SU-DHL-6 (cell line): ENCODE results near the gene CNTN4.

Experiments used
- H2AFZ ChIP-seq: fragments of 200-600 bp; sonication (generic); 2 replicates; pipeline ENCODE4 v1.6.1; 2014; ENCODE audit warnings: low read depth, mild to moderate bottlenecking, moderate library complexity, mixed read lengths, antibody characterized with exemption, low read length; ENCODE audit not compliant: severe bottlenecking
- H3F3A ChIP-seq: fragments of 200-600 bp; shearing (Covaris generic); 2 replicates; pipeline ENCODE4 v1.6.0; 2016; ENCODE audit warnings: antibody characterized with exemption, mild to moderate bottlenecking; ENCODE audit not compliant: insufficient read depth
- H3K27ac ChIP-seq: fragments of 200-600 bp; sonication (generic); 2 replicates; pipeline ENCODE4 v1.5.1; 2016; ENCODE audit warnings: low read depth, mild to moderate bottlenecking, low read length, moderate library complexity, mixed read lengths
- H3K27me3 ChIP-seq: fragments of 200-600 bp; sonication (generic), shearing (Covaris generic); 2 replicates; pipeline ENCODE4 v1.6.0; 2014; ENCODE audit warnings: mild to moderate bottlenecking, low read length
- H3K36me3 ChIP-seq: fragments of 200-600 bp; sonication (generic); 2 replicates; pipeline ENCODE4 v1.6.1; 2014; ENCODE audit warnings: mild to moderate bottlenecking, low read length, mixed read lengths
- H3K4me2 ChIP-seq: fragments of 300-600, 200-600 bp; shearing (Covaris generic), sonication (generic); 2 replicates; pipeline ENCODE4 v1.6.0; 2014; ENCODE audit warnings: low read length, low read depth, mild to moderate bottlenecking; ENCODE audit not compliant: poor library complexity, severe bottlenecking
- H3K4me3 ChIP-seq: fragments of 200-600 bp; sonication (generic); 2 replicates; pipeline ENCODE4 v1.5.1; 2014; ENCODE audit warnings: antibody characterized with exemption, low read length, mild to moderate bottlenecking, mixed read lengths; ENCODE audit not compliant: insufficient read depth, poor library complexity, severe bottlenecking
- H3K79me2 ChIP-seq: fragments of 200-600 bp; sonication (generic); 2 replicates; pipeline ENCODE4 v1.6.1; 2014; ENCODE audit warnings: mild to moderate bottlenecking, low read length, moderate library complexity; ENCODE audit not compliant: insufficient read depth
- H3K9ac ChIP-seq: fragments of 200-600 bp; sonication (generic); 2 replicates; pipeline ENCODE4 v1.7.0; 2014; ENCODE audit warnings: mild to moderate bottlenecking, low read length
- H3K9me2 ChIP-seq: fragments of 200-600 bp; sonication (generic); replicated peaks from 2 replicates; pipeline ENCODE4 v1.6.1; 2014; ENCODE audit warnings: low read length; ENCODE audit not compliant: insufficient read depth
- H3K9me3 ChIP-seq: fragments of 200-600 bp; sonication (generic); 2 replicates; pipeline ENCODE4 v1.6.1; 2014; ENCODE audit warnings: low read length, mixed read lengths; ENCODE audit not compliant: insufficient read depth
- H4K20me1 ChIP-seq: fragments of 200-600 bp; sonication (generic); 2 replicates; pipeline ENCODE4 v1.6.1; 2014; ENCODE audit warnings: low read depth, mild to moderate bottlenecking, antibody characterized with exemption, low read length, moderate library complexity, mixed read lengths
- EZH2phosphoT487 ChIP-seq: fragments of 200-600 bp; sonication (generic), shearing (Covaris generic); conservative IDR thresholded peaks from 2 replicates; pipeline ENCODE4 v1.6.1; 2018; ENCODE audit warnings: mild to moderate bottlenecking, antibody characterized with exemption, low read length, moderate library complexity, mixed read lengths
- TF ChIP-seq, protein P1 (sequence below): fragments of 200-600 bp; sonication (generic); IDR thresholded peaks from one replicate; pipeline ENCODE4 v1.5.1; 2017; ENCODE audit warnings: antibody characterized with exemption, mild to moderate bottlenecking, low read length, moderate library complexity; ENCODE audit not compliant: insufficient read depth, poor library complexity, severe bottlenecking

The CNTN4 gene

GRCh38 chr3:2861120-2861519, 762.5 kb downstream of the CNTN4 start:
- Histone ChIP-seq H3K27ac (no peak overlapping the region), H2AFZ (no peak overlapping the region), H3K27me3 (no peaks in the 10 kb centered on the region), H3K79me2 (no peaks in the 10 kb centered on the region), H3K4me2 (no peak overlapping the region), H3K9ac (no peak overlapping the region), H3K9me2 (no peaks in the 10 kb centered on the region), H3K4me3 (no peak overlapping the region), H3K36me3 (no peaks in the 10 kb centered on the region), H3K9me3 (no peaks in the 10 kb centered on the region), H3F3A (no peaks in the 10 kb centered on the region), H4K20me1 (no peaks in the 10 kb centered on the region)
- TF ChIP-seq, protein P1, sequence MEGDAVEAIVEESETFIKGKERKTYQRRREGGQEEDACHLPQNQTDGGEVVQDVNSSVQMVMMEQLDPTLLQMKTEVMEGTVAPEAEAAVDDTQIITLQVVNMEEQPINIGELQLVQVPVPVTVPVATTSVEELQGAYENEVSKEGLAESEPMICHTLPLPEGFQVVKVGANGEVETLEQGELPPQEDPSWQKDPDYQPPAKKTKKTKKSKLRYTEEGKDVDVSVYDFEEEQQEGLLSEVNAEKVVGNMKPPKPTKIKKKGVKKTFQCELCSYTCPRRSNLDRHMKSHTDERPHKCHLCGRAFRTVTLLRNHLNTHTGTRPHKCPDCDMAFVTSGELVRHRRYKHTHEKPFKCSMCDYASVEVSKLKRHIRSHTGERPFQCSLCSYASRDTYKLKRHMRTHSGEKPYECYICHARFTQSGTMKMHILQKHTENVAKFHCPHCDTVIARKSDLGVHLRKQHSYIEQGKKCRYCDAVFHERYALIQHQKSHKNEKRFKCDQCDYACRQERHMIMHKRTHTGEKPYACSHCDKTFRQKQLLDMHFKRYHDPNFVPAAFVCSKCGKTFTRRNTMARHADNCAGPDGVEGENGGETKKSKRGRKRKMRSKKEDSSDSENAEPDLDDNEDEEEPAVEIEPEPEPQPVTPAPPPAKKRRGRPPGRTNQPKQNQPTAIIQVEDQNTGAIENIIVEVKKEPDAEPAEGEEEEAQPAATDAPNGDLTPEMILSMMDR = no peak
- TF ChIP-seq EZH2phosphoT487 = no peak

DNA sequence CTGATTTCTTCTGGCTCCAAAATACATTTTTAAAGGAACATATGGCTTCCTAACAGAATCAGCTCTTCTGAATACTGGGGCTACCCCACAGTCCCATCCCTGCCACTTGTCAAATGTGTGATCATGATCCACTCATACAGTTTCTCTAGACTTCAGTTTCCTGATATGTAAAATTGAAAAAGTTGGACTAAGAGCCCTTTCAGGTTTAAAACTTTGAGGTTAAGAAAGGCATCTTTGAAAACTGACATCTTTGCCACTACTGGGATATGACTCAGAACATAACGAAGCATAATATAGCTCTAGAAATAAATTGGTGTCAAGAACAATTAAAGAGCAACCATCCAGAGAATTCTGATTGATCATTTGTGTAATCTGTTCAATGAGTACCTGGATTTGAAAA, 763.3 kb downstream of the CNTN4 start:
- Histone ChIP-seq H3K4me3 (no peak overlapping the region), H4K20me1 (no peaks in the 10 kb centered on the region), H3F3A (no peaks in the 10 kb centered on the region), H3K27ac (no peak overlapping the region), H3K27me3 (no peaks in the 10 kb centered on the region), H3K9me2 (no peaks in the 10 kb centered on the region), H3K79me2 (no peaks in the 10 kb centered on the region), H3K4me2 (no peak overlapping the region), H2AFZ (no peak overlapping the region), H3K36me3 (no peaks in the 10 kb centered on the region), H3K9me3 (no peaks in the 10 kb centered on the region), H3K9ac (no peak overlapping the region)
- no peak for TF ChIP-seq EZH2phosphoT487
- TF ChIP-seq, protein P1 = no peak

DNA sequence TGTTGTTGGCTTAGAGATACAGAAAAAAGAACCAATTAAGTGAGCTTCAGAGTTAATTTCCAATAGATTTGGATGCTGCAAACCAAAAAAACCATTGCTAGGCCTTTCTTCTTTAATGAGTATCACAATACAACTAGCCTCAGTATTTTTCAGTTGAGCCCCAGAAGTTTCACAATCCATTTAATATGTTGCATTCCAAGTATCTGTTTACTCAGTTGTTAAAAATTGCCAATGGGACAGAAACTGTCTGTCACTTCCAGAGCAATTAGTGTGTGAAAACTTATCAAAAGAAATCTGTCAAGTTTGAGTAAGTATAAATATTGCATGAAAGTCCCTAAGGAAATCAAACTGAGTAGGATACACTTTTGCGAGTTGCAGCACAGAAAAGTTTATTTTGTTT, 763.7 kb downstream of the CNTN4 start:
- Histone ChIP-seq H3K4me2 (no peak overlapping the region), H3K9me2 (no peaks in the 10 kb centered on the region), H3K79me2 (no peaks in the 10 kb centered on the region), H2AFZ (no peak overlapping the region), H3K9ac (no peak overlapping the region), H4K20me1 (no peaks in the 10 kb centered on the region), H3F3A (no peaks in the 10 kb centered on the region), H3K4me3 (no peak overlapping the region), H3K9me3 (no peaks in the 10 kb centered on the region), H3K27me3 (no peaks in the 10 kb centered on the region), H3K27ac (no peak overlapping the region), H3K36me3 (no peaks in the 10 kb centered on the region)
- TF ChIP-seq, protein P1 = no peak
- no peak for TF ChIP-seq EZH2phosphoT487

DNA sequence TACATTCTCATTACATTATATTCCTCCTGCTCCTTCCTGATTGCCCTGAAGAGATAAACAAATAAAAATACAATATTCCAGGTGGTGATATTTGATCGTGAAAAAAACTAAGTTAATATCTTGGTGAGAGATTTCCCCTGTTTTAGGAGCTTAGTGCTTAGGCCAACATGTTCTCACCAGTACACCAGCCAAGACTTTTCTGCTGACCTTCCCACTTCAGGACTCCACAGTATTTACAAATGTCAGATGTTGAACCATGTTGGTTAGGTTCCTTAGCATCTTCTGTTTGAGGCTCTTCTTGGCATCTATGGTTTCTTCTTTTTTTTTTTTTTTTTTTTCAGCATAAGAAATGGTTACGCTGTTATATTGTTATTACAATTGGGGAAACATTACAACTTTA, 764.5 kb downstream of the CNTN4 start:
- Histone ChIP-seq H3K27me3 (no peaks in the 10 kb centered on the region), H3K79me2 (no peaks in the 10 kb centered on the region), H3K4me3 (no peak overlapping the region), H4K20me1 (no peaks in the 10 kb centered on the region), H3K9me2 (no peaks in the 10 kb centered on the region), H3K27ac (no peak overlapping the region), H2AFZ (no peak overlapping the region), H3K9ac (no peak overlapping the region), H3K36me3 (no peaks in the 10 kb centered on the region), H3K4me2 (no peak overlapping the region), H3K9me3 (no peaks in the 10 kb centered on the region), H3F3A (no peaks in the 10 kb centered on the region)
- TF ChIP-seq, protein P1 = no peak
- no peak for TF ChIP-seq EZH2phosphoT487
